OCI-LY1 (cell line): ENCODE data around the gene SLBP.

Experiments used
- EZH2 ChIP-seq: fragments of 200-600 bp; sonication (generic), shearing (Covaris generic); IDR thresholded peaks from 2 replicates; pipeline ENCODE4 v1.8.0; 2017; ENCODE audit warnings: borderline replicate concordance, mixed run types, mild to moderate bottlenecking, antibody characterized with exemption, low read length, moderate library complexity, mixed read lengths
- TF ChIP-seq, protein P1 (sequence below): fragments of 200-600 bp; sonication (generic), shearing (Covaris generic); IDR thresholded peaks from 2 replicates; pipeline ENCODE4 v1.5.1; 2017; ENCODE audit warnings: mild to moderate bottlenecking, antibody characterized with exemption, low read length, moderate library complexity, mixed read lengths

DNA sequence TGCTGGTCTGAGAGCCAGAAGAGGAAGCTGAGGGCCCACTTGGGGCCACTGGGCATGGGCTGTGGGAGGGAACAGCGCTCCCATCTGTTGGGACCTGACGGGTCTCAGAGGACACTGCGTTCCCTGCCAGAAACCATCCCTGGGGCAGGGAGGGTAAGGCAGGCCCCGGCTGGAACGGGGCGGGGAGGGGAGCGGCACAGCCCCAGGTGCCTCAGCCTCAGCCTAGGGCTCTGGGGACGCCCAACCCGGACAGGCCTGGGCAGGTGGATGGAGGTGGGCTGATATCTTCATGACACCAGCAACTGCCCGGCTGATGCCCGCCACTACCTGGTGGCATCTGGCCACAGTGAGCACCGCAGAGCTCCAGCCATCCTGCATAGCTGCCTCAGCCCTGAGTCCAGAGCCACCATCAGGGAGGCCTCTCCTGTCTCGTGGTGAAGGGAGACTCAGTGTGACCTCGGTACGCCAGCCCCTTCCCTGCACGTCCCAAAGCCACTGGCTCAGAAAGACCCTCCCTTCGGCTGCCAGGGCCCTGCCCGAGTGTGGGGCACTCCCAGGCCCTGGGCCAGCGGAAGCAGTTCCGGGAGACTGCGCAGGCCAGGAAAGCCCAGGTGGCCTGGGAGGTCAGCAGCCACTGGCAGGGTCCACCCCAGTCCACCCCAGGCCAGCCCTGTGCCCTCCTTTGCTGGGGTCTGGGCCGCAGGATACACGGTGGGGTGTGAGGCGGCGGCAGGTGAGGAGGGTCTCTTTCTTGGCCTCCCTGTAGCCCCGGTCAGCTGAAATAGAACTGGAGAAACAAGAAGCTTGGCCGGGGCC is 46.4 kb upstream of the SLBP start:
- TF ChIP-seq, protein P1, sequence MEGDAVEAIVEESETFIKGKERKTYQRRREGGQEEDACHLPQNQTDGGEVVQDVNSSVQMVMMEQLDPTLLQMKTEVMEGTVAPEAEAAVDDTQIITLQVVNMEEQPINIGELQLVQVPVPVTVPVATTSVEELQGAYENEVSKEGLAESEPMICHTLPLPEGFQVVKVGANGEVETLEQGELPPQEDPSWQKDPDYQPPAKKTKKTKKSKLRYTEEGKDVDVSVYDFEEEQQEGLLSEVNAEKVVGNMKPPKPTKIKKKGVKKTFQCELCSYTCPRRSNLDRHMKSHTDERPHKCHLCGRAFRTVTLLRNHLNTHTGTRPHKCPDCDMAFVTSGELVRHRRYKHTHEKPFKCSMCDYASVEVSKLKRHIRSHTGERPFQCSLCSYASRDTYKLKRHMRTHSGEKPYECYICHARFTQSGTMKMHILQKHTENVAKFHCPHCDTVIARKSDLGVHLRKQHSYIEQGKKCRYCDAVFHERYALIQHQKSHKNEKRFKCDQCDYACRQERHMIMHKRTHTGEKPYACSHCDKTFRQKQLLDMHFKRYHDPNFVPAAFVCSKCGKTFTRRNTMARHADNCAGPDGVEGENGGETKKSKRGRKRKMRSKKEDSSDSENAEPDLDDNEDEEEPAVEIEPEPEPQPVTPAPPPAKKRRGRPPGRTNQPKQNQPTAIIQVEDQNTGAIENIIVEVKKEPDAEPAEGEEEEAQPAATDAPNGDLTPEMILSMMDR: no peak
- no peak for TF ChIP-seq EZH2
